NOMO-1 (cell line): ENCODE measurements around the gene KIAA1217.

Experiments
- DNase-seq, 2 experiments: peaks; one replicate each; lab custom pipeline; 2025; ENCODE audit not compliant: unreplicated experiment in 2 of 2; lab: John Stamatoyannopoulos, UW

The KIAA1217 gene

GRCh38 chr10:24393201-24393600, 184.3 kb downstream of the KIAA1217 start:
- no peak for DNase-seq

- DNase-seq, result no peak
Measured at GRCh38 chr10:24394461-24395190, 185.7 kb downstream of the KIAA1217 start.

GRCh38 chr10:24396396-24396795, 187.5 kb downstream of the KIAA1217 start:
- no peak for DNase-seq

- DNase-seq, result no peak
Measured at GRCh38 chr10:24397662-24398061, 188.7 kb downstream of the KIAA1217 start.

GRCh38 chr10:24404567-24404966, 195.6 kb downstream of the KIAA1217 start:
- DNase-seq, result no peak

GRCh38 chr10:24405635-24406034, 196.7 kb downstream of the KIAA1217 start:
- no peak for DNase-seq

GRCh38 chr10:24406809-24407483, 198.0 kb downstream of the KIAA1217 start:
- DNase-seq, result no peak

- DNase-seq, result no peak
Measured at GRCh38 chr10:24407928-24408327, 199.0 kb downstream of the KIAA1217 start.

- DNase-seq, result no peak
Measured at GRCh38 chr10:24408365-24408764, 199.4 kb downstream of the KIAA1217 start.

- peak in 1 of 2 experiments; percentile 24 for DNase-seq
Measured at GRCh38 chr10:24414597-24414996, 205.7 kb downstream of the KIAA1217 start.

GRCh38 chr10:24415455-24416125, 206.7 kb downstream of the KIAA1217 start:
- no peak for DNase-seq

GRCh38 chr10:24416248-24416647, 207.3 kb downstream of the KIAA1217 start:
- DNase-seq, result no peak

- DNase-seq, result no peak
Measured at GRCh38 chr10:24417053-24417452, 208.1 kb downstream of the KIAA1217 start.

- DNase-seq, result no peak
Measured at GRCh38 chr10:24418532-24418931, 209.6 kb downstream of the KIAA1217 start.

GRCh38 chr10:24419066-24419465, 210.1 kb downstream of the KIAA1217 start:
- no peak for DNase-seq

GRCh38 chr10:24425151-24425550, 216.2 kb downstream of the KIAA1217 start:
- no peak for DNase-seq

GRCh38 chr10:24427678-24428409, 218.9 kb downstream of the KIAA1217 start:
- DNase-seq, result no peak

GRCh38 chr10:24428410-24428782, 219.5 kb downstream of the KIAA1217 start:
- DNase-seq, result no peak

- DNase-seq, result no peak
Measured at GRCh38 chr10:24430591-24430990, 221.7 kb downstream of the KIAA1217 start.

GRCh38 chr10:24432478-24433416, 223.8 kb downstream of the KIAA1217 start:
- DNase-seq, result no peak
